Stimulated activated CD4-positive, alpha-beta T cell treated with anti-CD3 and anti-CD28 coated beads, Interleukin-2, amount 100 ng/mL, for 4 hours (primary cell): ENCODE data around the gene HMMR.
"Not testable (repeated sequence)": the region's sequence is repeated elsewhere in the genome, so short reads cannot be mapped to it uniquely, and the experiment has no call there.

Source experiments
- DNase-seq: peaks from one replicate; pipeline ENCODE4 v3.0.0-alpha.2; 2020; ENCODE audit warnings: low read depth

Gene HMMR

DNA sequence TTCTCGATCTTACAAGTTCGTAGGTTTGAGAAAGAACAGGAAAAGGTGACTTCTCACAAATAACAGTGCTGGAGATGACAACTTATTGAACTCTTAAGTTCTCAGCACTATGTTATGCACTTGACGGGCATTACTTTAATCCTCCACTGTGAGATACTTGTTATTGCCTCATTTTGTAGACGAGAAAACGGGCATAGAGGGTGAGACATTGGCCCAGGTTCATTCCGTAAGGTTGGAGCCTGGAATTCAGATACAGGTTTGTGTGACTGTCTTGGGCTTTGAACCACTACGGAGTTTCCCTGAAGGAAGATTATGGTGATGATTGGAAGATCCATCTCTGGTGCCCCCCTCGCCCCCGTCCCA lies 45.6 kb downstream of the HMMR start:
- DNase-seq, result no peak

DNA sequence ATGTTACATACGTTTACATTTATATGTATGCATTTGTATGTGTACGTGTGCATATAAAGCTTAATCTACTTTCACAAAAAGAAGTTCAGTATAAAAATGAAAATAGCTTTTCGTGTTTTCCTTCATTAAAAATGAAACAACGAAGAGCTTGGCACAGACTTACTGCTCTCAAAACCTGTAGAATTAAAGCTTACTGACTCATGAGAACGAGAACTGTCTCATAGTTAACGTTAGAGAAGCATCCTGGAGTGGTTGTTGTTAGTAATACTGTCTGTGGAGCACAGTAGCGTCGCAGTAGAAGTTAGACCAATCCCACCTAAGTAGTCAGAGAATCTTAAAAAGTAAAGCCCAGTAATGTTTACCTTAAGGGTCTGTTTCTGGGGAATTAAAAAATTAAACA lies 46.3 kb downstream of the HMMR start:
- DNase-seq, result no peak

DNA sequence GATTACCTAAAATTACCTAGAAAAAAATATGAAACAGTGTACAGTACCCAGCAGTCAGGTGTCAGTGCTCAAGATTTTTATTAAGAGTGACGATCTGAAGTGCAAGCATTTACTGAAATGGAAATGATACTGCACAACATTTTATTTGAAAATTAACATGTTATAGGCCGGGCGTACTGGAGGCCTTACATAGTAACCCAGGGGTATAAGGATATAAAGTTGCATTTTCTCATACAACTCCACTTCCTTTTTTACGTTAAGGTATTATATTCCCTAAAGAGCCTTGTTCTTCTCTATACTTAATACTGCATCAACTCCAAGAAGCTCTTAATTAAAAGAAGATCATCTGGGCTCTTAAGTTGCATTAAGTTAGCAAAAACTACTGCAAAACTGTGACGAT lies 48.3 kb downstream of the HMMR start:
- no peak for DNase-seq

DNA sequence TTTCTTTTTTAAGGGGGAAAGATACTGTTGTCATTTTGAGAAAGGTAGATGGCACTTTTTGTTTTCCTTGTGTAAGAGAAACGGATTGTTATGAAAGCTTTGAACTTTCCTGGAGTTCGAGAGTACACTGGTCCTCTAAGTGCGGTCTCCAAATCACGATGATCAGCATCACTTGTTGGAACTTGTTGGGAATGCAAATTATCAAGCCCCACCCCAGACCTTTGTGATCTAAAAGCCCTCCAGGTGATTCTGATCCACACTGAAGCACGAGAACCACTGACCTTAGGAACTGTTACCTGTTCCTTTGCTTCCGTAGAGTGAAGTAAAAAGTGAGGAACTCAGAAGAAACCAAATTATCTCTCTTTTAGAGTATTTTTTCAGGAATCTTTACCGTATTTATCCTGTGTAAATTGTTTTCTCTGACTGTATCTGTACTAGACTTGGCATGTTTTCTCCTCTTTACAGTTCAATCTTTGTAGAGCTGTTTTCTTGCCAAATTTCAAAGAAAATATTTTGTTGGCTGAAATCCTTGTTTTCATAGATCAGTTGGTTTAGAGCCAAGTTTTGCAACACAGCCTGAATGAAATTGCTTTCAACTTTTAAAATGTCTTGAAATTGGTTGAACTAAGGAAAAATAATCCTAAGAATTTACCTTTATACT lies 49.0 kb downstream of the HMMR start:
- DNase-seq, result no peak

DNA sequence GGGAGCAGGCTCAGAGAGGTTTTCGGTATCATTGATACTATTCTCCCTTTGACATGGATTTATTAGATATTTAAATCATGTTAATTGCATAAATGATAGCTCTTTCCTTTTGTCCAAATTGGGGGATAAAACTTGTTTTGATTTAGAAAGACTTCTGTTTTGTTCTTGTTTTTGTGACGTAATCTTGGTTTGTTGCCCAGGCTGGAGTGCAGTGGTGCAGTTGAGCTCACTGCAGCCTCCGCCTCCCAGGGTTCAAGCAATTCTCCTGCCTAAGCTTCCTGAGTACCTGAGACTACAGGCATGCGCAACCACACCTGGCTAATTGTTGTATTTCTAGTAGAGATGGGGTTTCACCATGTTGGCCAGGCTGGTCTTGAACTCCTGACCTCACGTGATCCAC lies 52.1 kb downstream of the HMMR start:
- no peak for DNase-seq

DNA sequence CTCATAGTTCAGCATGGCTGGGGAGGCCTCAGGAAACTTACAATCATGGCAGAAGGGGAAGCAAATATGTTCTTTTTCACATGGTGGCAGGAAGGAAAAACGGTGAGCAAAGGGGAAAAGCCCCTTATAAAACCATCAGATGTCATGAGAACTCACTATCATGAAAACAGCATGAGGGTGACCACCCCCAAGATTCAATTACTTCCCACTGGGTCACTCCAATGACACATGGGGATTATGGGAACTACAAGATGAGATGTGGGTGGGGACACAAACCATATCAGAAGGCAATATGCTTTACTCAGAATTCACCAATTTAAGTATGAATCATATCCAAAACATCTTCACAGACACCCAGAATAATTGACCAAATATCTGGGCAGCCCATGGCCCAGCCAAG lies 64.7 kb downstream of the HMMR start:
- DNase-seq, result no peak

DNA sequence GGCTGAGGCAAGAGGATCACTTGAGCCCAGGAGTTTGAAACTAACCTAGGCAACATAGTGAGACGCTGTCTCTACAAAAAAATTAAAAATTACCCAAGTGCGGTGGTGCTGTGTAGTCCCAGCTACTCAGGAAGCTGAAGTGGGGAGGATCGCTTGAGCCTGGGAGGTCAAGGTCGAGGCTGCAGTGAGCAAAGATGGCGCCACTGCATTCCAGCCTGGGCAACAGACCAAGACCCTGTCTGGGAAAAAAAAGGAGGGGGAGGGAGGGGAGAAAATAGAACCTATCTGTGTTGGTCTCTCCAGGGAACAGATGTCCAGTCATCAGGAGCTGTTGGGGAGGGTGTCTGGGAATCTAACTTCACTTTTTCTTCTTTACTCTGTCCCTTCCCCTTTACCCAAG lies 69.3 kb downstream of the HMMR start:
- no peak for DNase-seq

DNA sequence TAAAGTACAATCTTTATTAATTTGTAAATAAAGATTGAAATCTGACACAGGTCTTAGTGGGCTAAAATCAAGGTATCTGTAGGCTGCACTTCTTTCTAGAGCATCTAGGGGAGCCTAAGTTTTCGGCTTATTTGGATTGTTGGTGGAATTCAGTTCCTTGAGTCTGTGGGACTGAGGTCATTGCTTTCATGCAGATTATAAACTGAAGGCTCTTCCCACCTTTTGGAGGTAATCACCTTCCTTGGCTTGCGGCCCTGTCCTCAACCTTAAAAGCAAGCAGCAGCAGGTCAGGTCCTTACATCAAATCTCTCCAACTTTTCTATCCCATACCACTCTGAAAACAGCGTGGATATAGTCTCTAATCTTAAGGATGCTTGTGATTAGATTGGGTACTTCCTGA lies 70.8 kb downstream of the HMMR start:
- DNase-seq, result no peak

DNA sequence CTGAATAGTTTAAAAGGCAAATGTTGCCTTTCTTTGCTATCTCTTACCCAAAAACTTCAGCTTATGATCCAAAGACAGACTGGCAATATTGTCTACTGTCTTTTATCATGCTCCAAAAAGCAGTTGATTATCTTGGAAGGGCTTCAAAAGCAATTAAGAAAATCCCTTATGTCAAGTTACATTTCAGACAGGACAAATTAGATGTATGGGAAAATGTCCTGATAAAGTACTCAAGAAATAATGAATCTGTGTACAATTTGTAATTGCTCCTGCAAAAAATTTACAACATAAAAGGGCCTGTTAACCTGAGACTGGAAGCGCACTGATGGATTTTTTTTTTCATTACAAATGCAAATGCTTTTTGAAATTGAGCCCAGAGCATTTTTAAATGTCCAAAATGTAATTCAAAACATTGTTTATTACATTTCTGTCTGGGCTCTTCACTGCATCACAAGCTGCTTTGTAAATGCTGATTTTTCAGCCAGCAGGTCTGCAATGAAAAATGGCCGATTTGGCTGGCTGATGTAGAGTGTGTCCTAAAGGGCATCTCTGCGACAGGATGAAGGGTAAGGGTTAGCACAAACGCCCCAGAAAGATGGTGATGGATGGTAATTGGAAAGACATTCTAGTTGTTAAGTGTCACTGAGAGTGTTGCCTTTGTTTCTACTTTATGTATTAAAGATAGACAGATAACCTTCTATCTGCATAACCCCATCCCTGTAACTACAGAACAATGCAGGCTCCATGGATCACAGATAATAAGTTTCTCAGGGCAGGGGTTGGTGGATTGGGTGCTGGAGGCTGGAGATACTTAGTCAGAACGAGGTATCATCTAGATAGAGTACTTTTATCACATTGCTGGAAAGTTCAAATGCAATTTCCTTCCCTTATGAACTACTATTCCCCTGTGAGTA lies 72.0 kb downstream of the HMMR start:
- no peak for DNase-seq

DNA sequence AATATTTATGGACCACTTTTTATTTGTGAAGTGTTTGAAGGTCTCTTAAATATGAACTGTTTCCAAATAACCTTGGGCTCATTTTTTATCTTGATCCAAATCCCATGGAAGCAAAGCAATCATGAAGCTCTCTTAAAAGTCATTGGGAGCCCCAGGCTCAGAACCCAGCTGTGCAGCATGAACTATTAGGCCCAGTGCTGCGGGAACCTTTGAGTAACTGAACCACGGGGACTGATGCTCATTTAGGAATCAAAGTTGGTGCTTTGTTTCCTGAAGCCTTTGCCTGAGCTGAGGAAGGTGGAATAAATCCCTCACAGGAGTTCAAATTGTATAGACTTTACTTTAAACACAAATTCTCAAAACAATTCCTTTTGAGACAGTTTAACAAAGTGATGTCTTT lies 72.8 kb downstream of the HMMR start:
- no peak for DNase-seq

DNA sequence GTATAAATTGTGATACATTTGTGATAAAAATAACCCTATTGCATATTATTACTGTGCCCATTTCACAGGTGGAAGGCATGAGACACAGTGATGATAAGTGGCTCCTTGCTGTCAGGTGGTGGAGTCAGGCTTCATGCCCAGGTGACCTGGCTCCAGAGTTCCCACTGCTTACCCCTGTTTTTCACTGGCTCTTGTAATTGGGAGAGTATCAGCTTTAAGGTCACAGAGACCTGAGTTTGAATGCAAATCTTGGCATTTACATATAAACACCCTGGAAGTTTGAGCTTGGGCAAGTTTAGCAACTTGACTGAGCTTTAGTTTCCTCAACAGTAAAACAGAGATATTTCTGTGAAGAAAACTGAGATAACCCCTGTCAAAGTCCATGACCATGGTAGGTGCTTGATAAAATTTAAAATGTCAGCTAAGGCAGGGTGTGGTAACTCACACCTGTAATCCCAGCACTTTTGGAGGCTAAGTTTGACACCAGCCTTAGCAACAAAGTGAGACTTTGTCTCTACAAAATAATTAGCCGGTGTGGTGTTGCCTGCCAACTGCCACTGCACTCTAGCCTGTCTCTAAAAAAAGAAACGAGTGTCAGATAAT lies 74.2 kb downstream of the HMMR start:
- DNase-seq, result no peak

DNA sequence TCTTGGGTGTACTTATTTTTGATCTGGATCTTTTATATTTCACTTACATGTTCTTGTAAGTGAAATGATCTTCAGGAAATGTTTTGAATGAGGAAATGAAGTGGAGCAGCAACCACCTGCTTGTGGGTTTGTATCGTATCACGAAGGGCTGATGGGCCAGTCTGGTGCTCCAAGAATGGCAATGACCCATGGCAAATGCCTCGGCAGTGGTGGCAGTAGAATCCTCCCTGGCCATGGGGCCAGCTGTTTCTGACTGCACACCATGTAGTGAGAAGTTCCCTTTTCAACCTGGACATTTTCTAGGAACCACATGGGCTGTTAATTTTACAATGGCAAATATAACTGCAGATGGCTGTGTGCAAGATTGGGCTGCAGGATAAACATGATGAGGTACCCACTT lies 74.9 kb downstream of the HMMR start:
- no peak for DNase-seq

DNA sequence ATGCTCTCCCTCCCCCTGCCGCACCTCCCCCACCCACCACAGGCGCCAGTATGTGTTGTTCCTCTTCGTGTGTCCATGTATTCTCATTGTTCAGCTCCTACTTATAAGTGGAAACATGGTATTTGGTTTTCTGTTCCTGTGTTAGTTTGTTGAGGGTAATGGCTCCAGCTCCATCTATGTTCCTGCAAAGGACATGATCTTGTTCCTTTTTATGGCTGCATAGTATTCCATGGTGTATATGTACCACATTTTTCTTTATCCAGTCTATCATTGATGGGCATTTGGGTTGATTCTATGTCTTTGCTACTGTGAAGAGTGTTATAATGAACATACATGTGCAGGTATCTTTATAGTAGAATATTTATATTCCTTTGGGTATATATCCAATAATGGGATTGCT lies 76.0 kb downstream of the HMMR start:
- not testable (repeated sequence) for DNase-seq

DNA sequence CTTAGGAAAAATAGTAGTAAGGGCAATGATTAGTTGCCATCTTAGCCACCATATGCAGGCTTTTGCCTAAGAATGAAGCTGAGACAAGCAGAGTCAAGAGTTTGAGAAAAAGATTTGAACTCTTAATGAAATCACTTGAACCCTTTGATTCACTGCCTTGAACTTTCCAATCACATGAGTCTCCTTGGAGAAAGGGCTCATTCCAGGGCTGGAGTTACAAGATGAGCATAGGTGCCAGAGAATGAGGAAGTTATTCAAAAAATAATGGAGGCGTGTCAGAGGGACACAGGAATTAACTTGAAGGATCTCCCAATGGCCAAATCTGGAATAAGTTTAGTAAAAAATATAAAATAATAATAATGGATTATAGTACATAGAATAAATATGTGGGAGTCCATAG lies 80.3 kb downstream of the HMMR start:
- no peak for DNase-seq
